ACC112 (cell line): ENCODE results near the gene NMNAT1.
A peak's percentile ranks its signal among the peaks of the same experiment; 100 is the strongest.
"Not testable (repeated sequence)": the region's sequence is repeated elsewhere in the genome, so short reads cannot be mapped to it uniquely, and the experiment has no call there.

Experiments
- H2AFZ ChIP-seq: fragments of 200-600 bp; sonication (generic); one replicate; pipeline ENCODE4 v1.6.0; 2017; ENCODE audit warnings: antibody characterized with exemption, low read length; ENCODE audit not compliant: unreplicated experiment
- H3K27ac ChIP-seq: fragments of 200-600 bp; sonication (generic); 2 replicates; pipeline ENCODE4 v1.5.1; 2014; ENCODE audit warnings: low read depth, mild to moderate bottlenecking, antibody characterized with exemption, low read length, moderate library complexity
- H3K27me3 ChIP-seq: fragments of 200-600 bp; sonication (generic); 2 replicates; pipeline ENCODE4 v1.6.1; 2014; ENCODE audit warnings: mild to moderate bottlenecking, antibody characterized with exemption, low read length, moderate library complexity, mixed read lengths; ENCODE audit not compliant: insufficient read depth
- H3K36me3 ChIP-seq: fragments of 200-600 bp; sonication (generic); 2 replicates; pipeline ENCODE4 v1.6.1; 2016; ENCODE audit warnings: mild to moderate bottlenecking, antibody characterized with exemption, low read length, moderate library complexity, mixed read lengths; ENCODE audit not compliant: insufficient read depth
- H3K4me1 ChIP-seq: fragments of 200-600 bp; sonication (generic); one replicate; pipeline ENCODE4 v1.6.1; 2016; ENCODE audit warnings: low read length, mixed read lengths; ENCODE audit not compliant: insufficient read depth, unreplicated experiment, control insufficient read depth
- H3K4me3 ChIP-seq: fragments of 200-600 bp; sonication (generic); 2 replicates; pipeline ENCODE4 v1.5.1; 2014; ENCODE audit warnings: mild to moderate bottlenecking, low read depth, low read length
- H3K79me2 ChIP-seq: fragments of 200-600 bp; sonication (generic); one replicate; pipeline ENCODE4 v1.6.0; 2016; ENCODE audit warnings: low read length; ENCODE audit not compliant: control insufficient read depth, unreplicated experiment, insufficient read depth

NMNAT1 gene

DNA sequence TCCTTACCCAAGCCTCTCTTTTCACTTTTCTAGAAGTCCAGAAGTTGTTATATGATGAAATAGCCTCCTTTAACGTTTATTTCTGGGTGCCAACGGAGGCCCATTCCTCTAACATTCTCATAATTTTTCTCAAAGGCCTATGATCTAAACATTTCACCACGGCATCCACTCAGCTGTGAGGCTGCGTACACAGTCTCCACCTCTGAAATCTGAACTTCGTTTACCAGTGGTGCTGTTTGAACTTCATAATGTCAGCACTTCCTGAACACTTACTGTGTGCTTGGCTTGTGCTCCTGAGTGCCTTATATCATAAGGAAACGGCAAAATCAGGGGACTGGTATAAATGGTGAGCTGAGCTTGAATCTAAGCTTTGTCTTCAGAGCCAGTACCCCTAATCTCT lies 41.7 kb downstream of the NMNAT1 start:
- H2AFZ ChIP-seq: no peak overlapping the region

DNA sequence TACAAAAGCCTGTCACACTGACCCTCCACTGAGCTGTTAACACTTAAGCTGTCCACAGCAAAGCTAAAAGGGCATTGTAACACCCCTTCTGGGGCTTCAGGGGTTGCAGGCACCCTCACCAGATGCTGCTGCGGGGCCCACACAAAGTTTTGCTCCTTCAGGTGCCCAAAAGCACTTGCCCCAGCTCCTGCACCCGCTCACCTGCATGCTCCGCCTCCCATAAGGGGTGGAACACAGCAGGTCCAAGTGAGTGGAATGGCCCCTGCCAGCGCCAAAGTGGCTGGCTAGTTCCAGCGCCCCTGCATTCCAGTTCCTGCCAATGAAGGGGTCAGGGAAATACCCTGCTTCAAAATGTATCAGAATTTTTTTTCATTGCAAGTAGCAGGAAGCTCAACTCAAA lies 46.5 kb downstream of the NMNAT1 start:
- Histone ChIP-seq H3K27me3 (no peaks in the 10 kb centered on the region), H3K79me2 (no peaks in the 10 kb centered on the region), H3K4me1 (peaks cover 7% of the 10 kb centered on the region), H3K4me3 (no peak overlapping the region), H2AFZ (no peak overlapping the region), H3K36me3 (no peaks in the 10 kb centered on the region), H3K27ac (no peak overlapping the region)

More for the DNA sequence above, 41.7 kb downstream of the NMNAT1 start:
- Histone ChIP-seq H3K4me1 (no peaks in the 10 kb centered on the region), H3K4me3 (no peak overlapping the region), H3K27ac (no peak overlapping the region), H3K79me2 (no peaks in the 10 kb centered on the region), H3K36me3 (no peaks in the 10 kb centered on the region; the same call in 1 of the 2 replicates), H3K27me3 (no peaks in the 10 kb centered on the region)

DNA sequence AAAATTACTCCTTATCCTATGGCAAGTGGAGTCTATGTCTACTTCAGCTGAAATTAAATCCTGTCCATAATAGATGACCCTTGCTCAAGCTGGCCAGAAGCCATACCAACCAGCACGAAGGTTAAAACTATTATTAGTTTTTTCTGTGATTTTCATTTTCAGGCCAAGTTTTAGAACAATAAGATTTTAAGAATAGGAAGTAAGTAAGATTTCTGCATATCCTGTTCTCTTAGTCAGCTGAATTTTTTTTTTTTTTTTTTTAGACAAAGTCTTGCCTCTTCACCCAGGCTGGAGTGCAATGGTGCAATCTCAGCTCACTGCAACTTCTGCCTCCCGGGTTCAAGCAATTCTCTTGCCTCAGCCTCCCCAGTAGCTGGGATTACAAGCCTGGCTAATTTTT lies 47.7 kb downstream of the NMNAT1 start:
- Histone ChIP-seq H3K27me3 (no peaks in the 10 kb centered on the region), H3K27ac (no peak overlapping the region), H2AFZ (no peak overlapping the region)

DNA sequence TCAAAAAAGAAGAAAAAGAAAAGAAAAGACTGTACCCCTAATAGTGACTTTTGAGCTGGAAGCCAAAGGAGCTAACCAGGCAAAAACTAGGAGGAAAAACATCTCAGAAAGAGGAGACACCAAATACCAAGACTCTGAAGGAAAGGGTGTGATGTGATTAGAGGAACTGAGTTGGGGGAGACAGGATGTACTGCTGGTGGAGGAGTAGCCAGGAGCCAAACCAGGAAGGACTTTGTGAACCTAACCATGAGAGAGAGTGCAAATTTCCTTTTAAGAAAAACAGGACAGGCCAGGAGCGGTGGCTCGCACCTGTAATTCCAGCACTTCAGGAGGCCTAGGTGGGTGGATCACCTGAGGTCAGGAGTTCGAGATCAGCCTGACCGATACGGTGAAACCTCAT lies 49.6 kb downstream of the NMNAT1 start:
- H2AFZ ChIP-seq: no peak overlapping the region
- H3K36me3 ChIP-seq: no peaks in the 10 kb centered on the region
- no peak overlapping the region for H3K27ac ChIP-seq

More for the DNA sequence above, 47.7 kb downstream of the NMNAT1 start:
- H3K79me2 ChIP-seq: no peaks in the 10 kb centered on the region
- no peaks in the 10 kb centered on the region for H3K36me3 ChIP-seq
- H3K4me1 ChIP-seq: peaks cover 7% of the 10 kb centered on the region
- H3K4me3 ChIP-seq: no peak overlapping the region

DNA sequence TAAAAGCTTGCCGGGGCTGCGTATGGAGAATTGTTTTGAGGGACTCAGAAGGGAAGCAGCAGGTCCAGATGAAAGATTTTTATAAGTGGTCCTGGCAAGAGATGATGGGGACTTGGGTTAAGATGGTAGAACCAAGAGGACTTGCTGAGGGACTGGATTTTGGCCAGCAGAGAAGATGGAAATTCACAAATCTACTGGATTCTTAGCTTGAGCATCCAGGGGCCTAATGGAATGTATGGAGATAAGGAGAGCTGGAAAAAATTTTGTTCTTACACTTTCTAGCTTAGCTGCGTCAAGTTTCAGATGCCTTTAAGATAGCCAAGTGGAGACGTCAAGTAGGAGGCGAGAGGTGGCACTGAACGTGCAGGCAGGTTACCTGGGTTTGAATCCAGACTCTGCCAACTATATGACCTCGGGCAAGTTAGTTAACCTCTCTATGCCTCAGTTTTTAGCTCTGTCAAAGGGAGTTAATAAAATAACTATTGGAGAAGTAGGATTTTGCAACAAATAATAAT lies 50.3 kb downstream of the NMNAT1 start:
- Histone ChIP-seq H3K27me3 (peaks cover 23% of the 10 kb centered on the region), H3K79me2 (no peaks in the 10 kb centered on the region), H3K27ac (no peak overlapping the region), H3K4me1 (peaks cover 7% of the 10 kb centered on the region), H2AFZ (no peak overlapping the region), H3K36me3 (no peaks in the 10 kb centered on the region), H3K4me3 (no peak overlapping the region)

More for the DNA sequence above, 49.6 kb downstream of the NMNAT1 start:
- Histone ChIP-seq H3K4me3 (no peak overlapping the region), H3K27me3 (peaks cover 17% of the 10 kb centered on the region), H3K4me1 (peaks cover 7% of the 10 kb centered on the region), H3K79me2 (no peaks in the 10 kb centered on the region)

DNA sequence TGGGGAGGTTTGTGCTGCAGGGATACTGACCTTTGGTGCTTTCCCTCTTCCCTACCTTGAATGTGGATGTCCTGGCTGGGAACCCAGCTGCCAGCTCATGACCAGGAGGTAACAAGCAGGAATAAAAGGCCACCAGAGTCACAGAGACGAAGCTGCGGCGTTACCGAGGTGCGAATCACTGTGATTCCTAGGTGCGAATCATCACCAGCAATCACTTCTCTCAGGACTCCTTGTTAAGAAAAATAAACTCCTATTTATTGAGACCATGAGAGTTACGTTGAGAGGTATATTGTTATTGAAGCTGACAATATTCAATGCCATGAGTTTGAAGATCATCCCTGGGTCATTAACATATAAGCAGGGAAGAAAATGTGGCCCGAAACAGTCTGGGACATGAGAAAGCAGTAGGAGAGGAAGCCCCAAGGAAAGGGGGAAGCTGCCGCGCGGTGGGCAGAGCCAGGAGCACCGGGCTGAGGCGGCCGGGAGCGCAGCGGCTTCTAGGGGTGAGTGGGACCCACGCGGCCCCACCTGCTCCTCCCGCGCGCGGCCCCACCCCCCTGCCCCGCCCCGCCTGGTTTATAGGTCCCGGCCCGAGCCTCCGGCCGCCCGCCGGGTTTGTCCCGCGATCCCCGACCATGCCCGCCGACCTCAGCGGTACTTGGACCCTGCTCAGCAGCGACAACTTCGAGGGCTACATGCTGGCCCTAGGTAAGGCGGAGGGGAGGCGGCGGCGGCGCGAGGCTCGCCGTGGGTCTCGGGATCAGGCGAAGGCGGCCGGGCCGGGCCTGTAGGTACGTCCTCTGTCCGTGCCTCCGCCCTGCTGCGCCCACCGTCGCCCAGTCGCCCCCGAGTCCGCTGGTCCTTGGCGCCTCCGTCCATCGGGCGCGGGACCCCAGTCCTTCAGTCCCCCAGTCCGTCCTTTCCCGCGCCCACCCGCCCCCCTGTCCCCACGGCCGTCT lies 53.6 kb downstream of the NMNAT1 start, which contains the start of gene RBP7:
TSS of gene RBP7 (plus strand) at position 605 of the 959 bp plus-strand sequence. CDS start at position 636, 31 bp downstream.
- Histone ChIP-seq H3K27me3 (peaks cover 29% of the 10 kb centered on the region), H3K4me1 (no peaks in the 10 kb centered on the region), H3K4me3 (peak within 1 kb of the TSS; percentile 41; the same call in 1 of the 2 replicates), H3K79me2 (no peaks in the 10 kb centered on the region), H3K27ac (no peak within 1 kb of the TSS), H3K36me3 (no peaks in the 10 kb centered on the region), H2AFZ (peak within 1 kb of the TSS; percentile 23)

DNA sequence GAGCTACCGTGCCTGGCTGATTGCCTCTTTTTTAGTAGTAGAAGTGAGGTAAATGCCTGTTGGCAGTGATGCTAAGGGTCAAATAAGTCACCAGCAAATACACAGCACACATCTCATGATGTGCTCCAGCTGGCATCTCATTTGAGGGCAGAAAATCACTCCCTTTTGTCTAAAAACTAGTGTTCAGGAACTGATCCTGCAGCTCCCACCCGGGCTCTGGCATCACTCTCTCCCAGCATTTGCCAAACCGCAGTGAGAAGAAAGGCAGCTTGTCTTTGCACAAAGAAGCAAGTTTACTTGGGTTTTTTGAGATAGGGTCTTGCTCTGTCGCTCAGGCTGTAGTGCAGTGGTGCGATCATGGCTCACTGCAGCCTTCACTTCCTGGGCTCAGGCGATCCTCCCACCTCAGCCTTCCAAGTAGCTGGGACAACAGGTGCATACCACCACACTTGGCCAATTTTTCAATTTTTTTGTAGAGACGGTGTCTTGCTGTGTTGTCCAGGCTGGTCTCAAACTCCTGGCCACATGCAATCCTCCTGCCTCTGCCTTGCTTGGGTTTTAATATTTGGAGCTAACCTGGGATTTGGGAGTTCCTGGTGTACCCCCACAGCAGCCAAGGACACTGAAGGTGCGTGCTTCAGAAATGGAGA lies 57.9 kb downstream of the NMNAT1 start:
- Histone ChIP-seq H3K4me1 (no peaks in the 10 kb centered on the region), H3K27me3 (peaks cover 29% of the 10 kb centered on the region), H3K27ac (no peak overlapping the region), H3K36me3 (no peaks in the 10 kb centered on the region), H2AFZ (no peak overlapping the region), H3K79me2 (no peaks in the 10 kb centered on the region), H3K4me3 (no peak overlapping the region)

DNA sequence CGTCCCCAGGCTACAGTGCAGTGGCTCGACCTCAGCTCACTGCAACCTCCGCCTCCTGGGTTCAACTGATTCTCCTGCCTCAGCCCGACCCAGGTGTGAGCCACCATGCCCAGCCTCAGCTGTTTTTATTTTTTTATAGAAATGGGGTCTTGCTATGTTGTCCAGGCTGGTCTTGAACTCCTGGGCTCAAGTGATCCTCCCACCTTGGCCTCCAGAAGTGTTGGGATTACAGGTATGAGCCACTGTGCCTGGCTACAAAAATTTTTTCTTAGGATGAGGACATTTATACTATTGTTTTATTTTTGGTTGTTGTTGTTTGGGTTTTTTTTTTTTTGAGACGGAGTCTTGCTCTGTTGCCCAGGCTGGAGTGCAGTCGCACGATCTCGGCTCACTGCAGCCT lies 62.0 kb downstream of the NMNAT1 start:
- H2AFZ ChIP-seq, H3K27ac ChIP-seq, H3K4me3 ChIP-seq, H3K4me1 ChIP-seq, H3K27me3 ChIP-seq, H3K79me2 ChIP-seq, H3K36me3 ChIP-seq: not testable (repeated sequence)

DNA sequence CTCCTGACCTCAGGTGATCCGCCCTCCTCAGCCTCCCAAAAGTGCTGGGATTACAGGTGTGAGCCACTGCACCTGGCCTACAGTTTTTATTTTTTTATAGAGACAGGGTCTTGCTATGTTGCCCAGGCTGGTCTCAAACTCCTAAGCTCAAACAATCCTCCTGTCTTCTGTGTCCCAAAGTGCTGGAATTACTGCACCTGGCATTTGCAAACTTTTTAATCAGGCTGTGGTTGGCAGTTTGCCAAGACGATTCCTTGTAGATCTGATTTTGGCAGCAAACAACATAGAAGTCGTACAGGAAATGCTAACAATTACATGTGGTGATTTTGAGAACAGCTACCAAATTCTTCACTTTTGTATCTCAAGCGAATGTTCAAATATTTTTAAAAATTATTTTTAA lies 63.9 kb downstream of the NMNAT1 start:
- Histone ChIP-seq H3K27ac (no peak overlapping the region), H3K36me3 (no peaks in the 10 kb centered on the region), H3K79me2 (no peaks in the 10 kb centered on the region), H3K4me1 (no peaks in the 10 kb centered on the region), H2AFZ (no peak overlapping the region), H3K27me3 (no peaks in the 10 kb centered on the region), H3K4me3 (no peak overlapping the region)

DNA sequence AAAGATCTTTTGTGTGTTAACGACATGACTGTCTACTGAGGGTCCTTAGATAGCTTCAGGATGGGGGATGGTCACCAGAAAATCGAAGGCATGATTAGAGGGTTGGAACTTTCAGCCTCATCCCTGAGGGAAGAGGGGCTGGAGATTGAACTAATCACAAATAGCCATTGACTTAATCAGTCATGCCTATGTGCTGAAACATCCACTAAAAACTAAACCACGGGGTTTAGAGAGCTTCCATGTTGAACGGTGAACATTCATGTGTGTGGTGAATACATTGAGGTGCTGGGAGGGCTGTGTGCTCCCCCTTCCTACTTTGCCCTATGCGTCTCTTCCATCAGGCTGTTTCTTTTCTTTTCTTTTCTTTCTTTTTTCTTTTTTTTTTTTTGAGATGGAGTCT lies 70.7 kb downstream of the NMNAT1 start:
- no peak overlapping the region for H3K4me3 ChIP-seq

More for the DNA sequence above, 70.7 kb downstream of the NMNAT1 start:
- Histone ChIP-seq H3K36me3 (no peaks in the 10 kb centered on the region), H3K27me3 (no peaks in the 10 kb centered on the region), H3K79me2 (no peaks in the 10 kb centered on the region), H2AFZ (no peak overlapping the region), H3K27ac (no peak overlapping the region), H3K4me1 (no peaks in the 10 kb centered on the region)
